ENCODE data around the gene ACBD6.
"Not testable (repeated sequence)": the region's sequence is repeated elsewhere in the genome, so short reads cannot be mapped to it uniquely, and the experiment has no call there.

ACBD6 gene

DNA sequence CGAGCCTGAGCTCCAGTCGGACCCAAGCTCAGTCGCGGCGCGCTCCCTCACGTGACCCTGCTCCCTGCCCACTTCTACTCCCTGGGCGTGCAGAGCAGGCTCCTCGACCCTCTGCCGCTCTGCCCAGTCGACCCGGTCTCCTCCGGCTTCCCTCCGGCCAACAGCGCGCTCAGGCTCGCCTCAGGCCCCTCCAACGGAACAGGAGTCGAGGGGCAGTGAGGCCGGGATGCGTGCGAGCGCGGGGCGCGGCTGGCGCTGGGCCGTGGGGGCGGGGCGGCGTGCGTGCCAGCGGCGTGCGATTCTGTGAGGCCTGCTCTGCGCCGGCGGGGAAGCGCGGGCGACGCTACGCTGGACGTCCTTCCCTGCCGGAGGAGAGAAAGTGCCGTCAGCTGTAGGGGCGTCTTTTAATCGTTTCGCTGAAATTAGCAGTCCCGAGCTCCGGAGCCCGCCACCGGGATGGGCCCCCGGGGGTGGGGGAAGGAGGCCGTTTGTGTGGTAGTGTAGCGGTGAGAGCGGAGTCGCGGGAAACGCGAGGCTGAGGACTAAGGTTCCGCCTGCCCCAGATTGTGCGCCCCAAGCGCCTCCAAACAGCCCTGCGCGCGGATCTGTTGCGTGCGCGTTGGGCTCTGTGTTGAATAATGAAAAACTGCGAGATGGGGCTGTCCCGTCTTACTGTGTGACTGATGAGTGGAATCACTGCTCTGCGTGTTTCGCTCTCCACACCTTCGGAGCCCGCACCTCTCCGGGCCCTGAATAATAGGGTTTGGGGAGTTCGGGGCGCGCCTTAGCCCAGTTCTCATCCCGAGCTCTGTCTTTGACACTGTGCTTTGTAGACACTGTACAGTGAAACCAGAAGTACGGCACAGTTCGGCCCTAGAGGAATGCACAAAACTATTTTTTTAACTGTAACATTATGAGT lies at the start of gene ACBD6:
TSS of gene ACBD6 (minus strand) at position 217 of the 919 bp plus-strand sequence. CDS start 311 bp downstream, outside the sequence.
- DNase-seq: peak; percentile 89

GRCh38 chr1:180551997-180552396 lies 49.6 kb upstream of the ACBD6 start:
- no peak for DNase-seq

GRCh38 chr1:180550241-180550640 lies 47.9 kb upstream of the ACBD6 start:
- DNase-seq: no peak

DNA sequence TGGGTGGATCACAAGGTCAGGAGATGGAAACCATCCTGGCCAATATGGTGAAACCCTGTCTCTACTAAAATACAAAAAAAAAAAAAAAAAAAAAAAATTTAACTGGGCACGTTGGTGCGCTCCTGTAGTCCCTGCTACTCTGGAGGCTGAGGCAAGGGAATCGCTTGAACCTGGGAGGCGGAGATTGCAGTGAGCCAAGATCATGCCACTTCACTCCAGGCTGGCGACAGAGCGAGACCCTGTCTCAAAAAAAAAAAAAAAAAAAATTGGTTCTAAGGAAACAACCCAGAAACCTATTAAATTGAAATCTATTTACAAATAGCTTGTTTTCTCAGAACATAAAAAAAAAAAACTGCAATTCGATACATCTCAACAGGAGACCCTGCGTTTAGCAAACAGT lies 47.4 kb upstream of the ACBD6 start:
- not testable (repeated sequence) for DNase-seq

DNA sequence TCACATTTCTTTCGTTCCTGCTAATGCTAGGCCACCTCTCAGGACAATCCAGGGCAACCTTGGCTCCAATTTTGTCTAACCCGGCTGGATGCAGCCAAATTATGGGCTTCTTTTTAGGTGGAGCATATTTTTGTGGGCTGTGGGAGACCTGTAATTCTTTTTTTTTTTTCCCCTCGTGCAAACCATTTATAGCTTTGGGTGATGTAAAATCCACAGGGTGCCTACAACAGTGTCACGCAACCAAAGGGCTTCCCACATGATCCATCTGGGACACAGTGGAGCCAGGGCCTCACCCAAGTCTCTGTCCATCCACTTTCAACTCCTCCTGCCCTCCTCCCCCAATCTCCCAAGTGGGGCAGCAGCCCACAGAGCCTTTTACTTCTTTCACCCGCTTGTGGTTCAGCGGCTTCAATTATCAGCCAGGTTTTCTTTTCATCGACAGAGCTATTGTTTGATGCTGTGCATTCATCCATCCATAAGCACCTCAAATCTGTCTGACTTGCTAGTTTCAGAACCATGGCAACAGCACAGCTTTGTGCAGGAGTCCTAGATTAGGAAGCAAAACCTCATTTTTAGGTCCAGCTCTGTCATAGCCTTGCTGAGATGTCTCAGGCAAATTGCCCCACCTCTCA lies 46.4 kb upstream of the ACBD6 start:
- no peak for DNase-seq

- DNase-seq: no peak
Measured at GRCh38 chr1:180545991-180546390, 43.6 kb upstream of the ACBD6 start.

DNA sequence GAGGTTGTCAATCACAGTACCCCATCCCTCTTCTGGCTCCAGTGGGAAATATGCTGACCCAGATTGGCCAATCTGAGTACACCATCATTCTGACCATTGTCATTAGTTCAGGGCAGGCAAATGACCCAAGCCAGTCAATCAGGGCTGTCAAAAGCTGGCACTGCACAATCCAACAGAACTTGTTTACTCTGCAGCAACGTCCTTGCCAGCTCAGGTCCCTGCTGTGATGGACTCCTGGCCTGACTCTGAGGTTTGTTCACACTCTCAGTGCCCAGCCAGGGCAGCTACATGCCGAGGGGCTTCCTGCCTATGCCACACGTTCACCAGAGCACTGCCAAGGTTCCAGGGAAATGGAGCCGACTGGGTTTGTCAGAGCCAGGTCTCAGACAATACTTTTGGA lies 41.7 kb upstream of the ACBD6 start:
- DNase-seq: no peak

DNA sequence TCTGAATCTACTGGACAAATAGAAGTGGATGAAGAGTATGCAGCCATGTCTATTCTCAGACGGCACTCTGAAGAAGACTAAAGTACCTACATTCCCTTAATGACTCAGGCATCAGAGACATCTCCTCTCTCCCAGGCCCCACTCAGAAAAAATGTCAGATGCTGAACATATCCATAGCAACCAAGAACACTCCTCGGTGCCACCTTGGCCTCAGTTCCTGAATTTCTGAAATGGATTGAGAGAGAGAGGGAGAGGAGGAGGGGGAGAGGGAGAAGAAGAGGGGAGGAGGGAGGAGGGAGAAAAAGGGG lies 40.4 kb upstream of the ACBD6 start:
- DNase-seq: no peak

GRCh38 chr1:180542113-180542837 lies 39.9 kb upstream of the ACBD6 start:
- DNase-seq: no peak

DNA sequence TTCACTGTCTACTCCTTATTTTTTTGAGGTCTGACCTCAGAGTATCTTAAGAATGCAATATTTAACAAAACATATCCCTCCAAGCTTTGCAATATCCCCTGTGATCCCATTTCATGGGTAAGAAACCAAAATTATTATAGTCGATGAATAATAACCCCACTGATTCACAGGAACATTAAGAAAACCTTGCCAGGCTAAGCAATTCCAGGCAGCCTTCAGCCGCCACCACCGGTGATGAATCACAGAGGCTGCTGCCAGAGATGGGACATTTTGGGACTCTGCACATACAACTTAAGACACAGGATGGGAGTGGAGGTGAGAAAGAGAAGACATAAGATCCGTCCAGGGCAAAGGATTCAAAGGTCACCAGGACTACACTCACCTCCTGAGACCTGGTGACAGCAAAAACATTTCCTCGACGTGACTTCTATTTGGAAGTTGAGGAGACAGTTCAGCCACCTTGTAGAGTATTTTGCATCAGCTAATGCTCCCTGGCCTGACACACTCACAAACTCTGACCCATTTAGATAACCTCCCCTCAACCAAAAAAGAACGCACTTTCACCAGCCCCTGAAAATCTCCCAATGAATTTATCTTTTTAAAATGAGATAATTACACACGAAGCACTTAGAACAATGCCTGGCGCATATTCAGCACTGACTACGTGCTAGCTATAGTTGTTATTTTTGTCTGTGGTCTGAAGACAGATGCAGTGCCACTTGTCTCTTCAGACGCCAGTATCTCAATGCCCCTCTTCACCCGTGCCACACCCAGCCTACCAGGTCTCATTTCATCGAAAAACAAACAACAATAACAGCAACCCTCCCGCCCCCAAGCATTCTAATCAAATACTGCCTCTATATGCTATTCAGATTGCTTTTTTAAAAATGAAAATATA lies 38.6 kb upstream of the ACBD6 start:
- DNase-seq: no peak

GRCh38 chr1:180539136-180539535 lies 36.8 kb upstream of the ACBD6 start:
- DNase-seq: no peak

GRCh38 chr1:180536821-180537372 lies 34.5 kb upstream of the ACBD6 start:
- DNase-seq: no peak

DNA sequence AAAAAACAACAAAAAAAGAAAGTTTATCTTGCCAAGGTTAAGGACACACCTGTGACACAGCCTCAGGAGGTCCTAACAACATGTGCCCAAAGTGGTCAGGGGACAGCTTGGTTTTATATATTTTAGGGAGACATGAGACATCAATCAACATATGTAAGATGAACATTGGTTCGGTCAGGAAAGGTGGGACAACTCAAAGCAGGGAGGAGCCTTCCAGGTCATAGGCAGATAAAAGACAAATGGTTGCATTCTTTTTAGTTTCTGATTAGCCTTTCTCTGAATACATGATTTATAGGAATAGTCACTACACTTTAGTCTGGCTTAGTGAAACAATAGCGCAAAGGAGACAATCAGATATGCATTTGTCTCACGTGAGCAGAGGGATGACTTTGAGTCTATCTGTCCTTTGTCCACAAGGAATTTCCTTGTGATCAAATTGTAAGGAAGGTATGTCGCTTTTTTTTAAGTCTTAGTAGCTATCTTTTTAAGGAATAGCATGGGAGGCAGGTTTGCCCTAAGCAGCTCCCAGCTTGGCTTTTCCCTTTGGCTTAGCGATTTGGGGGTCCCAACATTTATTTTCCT lies 33.1 kb upstream of the ACBD6 start:
- DNase-seq: no peak

DNA sequence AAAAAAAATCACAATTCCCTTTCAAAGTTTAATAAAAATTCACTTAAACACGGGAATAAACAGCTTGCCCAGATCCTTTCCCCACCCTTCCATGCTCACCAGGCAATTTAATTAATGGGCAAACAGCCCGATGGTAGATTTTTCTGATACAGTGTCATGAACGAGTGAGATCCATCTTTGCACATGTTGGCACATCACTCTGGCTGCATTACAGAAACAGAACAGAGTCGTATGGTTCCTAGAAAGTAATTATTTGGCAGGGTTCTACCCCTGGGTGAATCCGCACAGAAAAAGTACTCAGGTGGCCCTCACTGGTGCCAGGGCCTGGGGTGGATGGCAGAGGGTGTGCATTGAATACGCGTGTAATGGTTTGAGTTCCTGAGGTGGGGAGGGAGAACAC lies 31.8 kb upstream of the ACBD6 start:
- DNase-seq: no peak

DNA sequence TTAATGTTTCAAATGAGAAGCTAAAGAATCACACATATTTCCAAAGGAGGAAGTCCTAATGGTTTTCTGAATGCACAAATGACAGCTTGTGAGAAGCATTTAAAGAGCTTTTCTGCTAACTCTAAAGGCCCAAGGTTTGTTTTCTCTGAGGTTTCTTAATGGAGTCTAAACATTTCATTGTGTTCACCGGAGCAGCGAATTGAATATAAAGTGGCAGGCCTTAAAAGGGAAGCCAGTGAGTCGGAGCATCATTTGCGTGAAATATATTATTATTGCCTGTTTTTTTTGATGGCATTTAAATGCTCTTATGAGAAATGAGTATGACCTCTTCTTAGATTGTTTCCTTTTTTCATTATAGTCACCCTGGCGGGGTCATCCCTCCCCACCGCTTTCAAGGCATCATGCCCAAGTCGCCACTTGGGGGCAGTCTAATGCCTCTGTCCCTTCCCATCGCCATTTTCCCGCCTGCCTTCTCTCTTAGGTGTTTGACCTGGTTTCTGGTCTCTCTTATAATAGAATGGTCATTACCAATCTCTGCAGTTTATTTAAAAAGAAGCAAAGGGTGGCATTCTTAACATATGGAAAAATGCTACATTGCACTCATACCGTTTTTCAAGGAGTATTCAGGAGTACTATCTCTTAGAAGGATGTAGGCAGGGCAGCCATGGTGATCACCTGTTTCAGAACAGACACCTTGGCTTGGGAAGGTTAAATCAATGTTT lies 31.1 kb upstream of the ACBD6 start:
- DNase-seq: peak; percentile 68

- no peak for DNase-seq
Measured at GRCh38 chr1:180532854-180533253, 30.5 kb upstream of the ACBD6 start.

- no peak for DNase-seq
Measured at GRCh38 chr1:180530501-180530900, 28.1 kb upstream of the ACBD6 start.

DNA sequence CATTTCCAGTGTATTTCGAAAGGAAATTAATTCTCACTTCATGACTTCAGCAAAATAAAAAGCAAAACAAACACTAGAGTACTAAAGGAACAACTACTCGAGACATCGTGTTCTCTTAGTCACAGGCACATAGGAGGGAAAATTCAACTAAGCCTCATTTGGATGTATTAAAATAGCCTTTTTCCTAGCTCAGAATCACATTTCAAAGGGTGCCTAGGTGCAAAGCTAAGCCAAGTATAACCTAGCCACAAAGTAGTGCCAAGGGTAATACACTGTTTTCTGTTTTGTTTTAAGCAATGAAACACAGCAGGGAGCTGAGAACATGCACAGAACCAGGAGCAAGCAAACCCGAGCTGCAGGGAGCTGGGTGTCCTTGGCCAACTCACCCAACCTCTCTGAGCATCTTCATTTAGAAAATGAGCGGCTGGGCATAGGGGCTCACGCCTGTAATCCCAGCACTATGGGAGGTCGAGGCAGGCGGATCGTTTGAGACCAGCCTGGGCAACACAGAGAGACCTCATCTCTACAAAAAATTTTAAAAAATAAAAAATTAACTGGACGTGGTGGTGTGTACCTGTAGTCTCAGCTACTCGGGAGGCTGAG lies 26.6 kb upstream of the ACBD6 start:
- DNase-seq: no peak

DNA sequence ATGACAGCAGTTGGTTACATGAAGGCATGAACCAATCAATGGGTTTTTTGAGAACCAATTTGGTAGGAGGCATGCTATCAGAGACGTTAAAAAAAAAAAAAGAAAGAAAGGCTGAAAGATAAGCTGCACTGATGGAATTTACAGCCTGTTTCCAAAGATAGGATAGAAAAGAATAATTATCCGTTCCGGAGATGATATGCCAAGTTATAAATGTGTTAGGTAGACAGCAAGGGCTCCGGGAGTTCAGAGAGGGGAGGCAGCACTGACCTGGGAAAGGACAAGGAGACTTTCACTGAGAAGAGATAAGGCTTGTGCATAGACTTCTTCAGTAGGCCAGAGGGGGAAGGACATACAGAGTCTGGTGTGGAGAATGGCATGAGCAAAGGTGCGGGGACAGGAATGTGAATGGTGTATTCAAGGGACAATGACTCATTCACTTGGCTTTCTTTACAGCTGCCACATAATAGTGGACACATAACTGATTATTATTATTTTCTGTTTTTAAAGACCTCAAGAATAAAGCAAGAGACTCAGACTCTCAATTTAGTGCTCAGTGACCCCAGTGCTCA lies 24.8 kb upstream of the ACBD6 start:
- DNase-seq: no peak

- no peak for DNase-seq
Measured at GRCh38 chr1:180525715-180526039, 23.3 kb upstream of the ACBD6 start.

Measured in activated CD4-positive, CD25-positive, alpha-beta regulatory T cell treated with anti-CD3 and anti-CD28 coated beads, Interleukin-2, amount 50 U/mL, for 72 hours (primary cell).